Pancreas (tissue), 10 donors: ENCODE data around the gene KDM6B. TPM values are rescaled to one million over a fixed set of nuclear protein-coding genes. Genes with fewer than 3 reads are reported as not detected.
A peak's percentile ranks its signal among the peaks of the same experiment; 100 is the strongest.

Experiments
- ATAC-seq, 4 donors: fragments of 200-7000 bp; cut with Tn5 transposase; one replicate each; pipeline versions ENCODE4 v1.8.0 to v1.9.1; 2020; ENCODE audit warnings: mild to moderate bottlenecking in 4 of 4, moderate library complexity in 4 of 4
- DNase-seq, 6 donors: peaks; one replicate each; pipeline ENCODE4 v3.0.0-alpha.2; 2020
- FAIRE-seq: peaks from 2 replicates; lab custom pipeline; 2012; peaks lifted over from hg19 to GRCh38; lab: Jason Lieb, UNC
- H3K27ac ChIP-seq, 4 donors: fragments of 200-600 bp; sonication (generic); 1 replicate in 3 of 4; 2 replicates in 1 of 4; pipeline versions ENCODE4 v1.5.0 to v1.8.0; 2020
- H3K27me3 ChIP-seq, 4 donors: fragments of 200-600 bp; one replicate each; pipeline ENCODE4 v1.8.0; 2021
- H3K36me3 ChIP-seq, 3 donors: fragments of 200-600 bp; sonication (generic) in 1 of 3; one replicate each; pipeline versions ENCODE4 v1.5.0 to v1.8.0; 2020 to 2021
- H3K4me1 ChIP-seq, 3 donors: fragments of 200-600 bp; one replicate each; pipeline ENCODE4 v1.8.0; 2021
- H3K4me3 ChIP-seq, 4 donors: fragments of 200-600 bp; sonication (generic) in 2 of 4; one replicate each; pipeline versions ENCODE4 v1.5.0 to v1.8.0; 2020 to 2021
- H3K9me3 ChIP-seq, 4 donors: fragments of 200-600 bp; one replicate each; pipeline ENCODE4 v1.8.0; 2021
- CTCF ChIP-seq, 4 donors: fragments of 200-600 bp; sonication (generic) in 3 of 4; IDR thresholded peaks; one replicate each; pipeline versions ENCODE4 v1.5.0 to v1.8.0; 2021; ENCODE audit warnings: antibody characterized with exemption in 4 of 4
- WGBS, 2 donors: extraction: QIAGEN DNeasy Blood & Tissue Kit; methylation state at CpG; one replicate each; pipeline ENCODE4 v1.1.7; 2013; 5-methylcytosine and 5-hydroxymethylcytosine counted together
- intact Hi-C, 3 donors: fragments of 100-400 bp; cut with DNase I; formaldehyde crosslinking; loops; one replicate each; pipeline versions ENCODE4 v1.11.1 to v1.14.2; 2022
- polyA plus RNA-seq, 2 donors: library from polyadenylated mRNA; stranded (reverse); fragments of 200-250 nt; gene quantifications; one replicate each; pipeline ENCODE4 v1.2.3, GENCODE V29; 2013
- total RNA-seq, 6 donors: library from RNA; stranded (reverse); fragmentation: NEBNext Ultra II Directional in 4 of 6; extraction: Animal tissue kit (Norgen Biotek cat#: 25700) in 4 of 6; gene quantifications; one replicate each; pipeline versions ENCODE4 v1.2.1 to v1.2.4, GENCODE V29; 2021 to 2023
- donor health status: healthy with polysubstance abuse.
- donor health status: DM: no; HTN: no; CAD: no; lungs with moderate emphysema.
- donor health status: DM: no; HTN: no; CAD: no.
- donor health status: control.
- donor health status: control.
- donor health status: Bipolar disorder and iron deficiency.
- donor health status: DM: yes; HTN: yes; CAD: no.
- donor health status: DM: no; HTN: no; CAD: no.
- donor health status: DM: no; HTN: no; CAD: no.
- donor health status: DM: yes; HTN: yes; CAD: no.

KDM6B gene
- total and polyA plus RNA-seq, 8 donors: 8.9 to 23.7 (median 15.5) TPM

DNA sequence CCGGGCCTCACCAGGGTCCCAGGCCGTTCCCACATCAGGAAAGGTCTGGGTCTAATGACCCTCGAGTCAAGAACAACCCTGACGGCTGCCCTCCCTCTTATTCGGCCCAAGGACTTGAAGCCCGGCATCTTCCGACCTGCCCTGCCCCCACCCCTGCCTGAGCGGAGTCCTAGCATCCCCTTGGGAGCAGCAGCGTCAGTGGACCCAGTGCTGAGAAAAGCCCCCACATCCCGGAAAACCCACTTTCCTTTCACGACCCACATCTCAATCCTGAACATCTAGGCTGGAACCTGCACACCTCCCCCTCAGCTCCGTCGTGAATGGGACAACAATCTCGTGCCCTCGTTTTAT, 21.6 kb downstream of the KDM6B start:
- Histone ChIP-seq H3K36me3 (peaks cover 0 to 6% (median 0%) of the 10 kb centered on the region in 3 donors), H3K27ac (peak overlapping the region in 2 of 4 donors; percentile 21 to 78), H3K27me3 (no peaks in the 10 kb centered on the region), H3K4me1 (peaks cover 0 to 17% (median 9%) of the 10 kb centered on the region in 3 donors), H3K4me3 (peak overlapping the region in 1 of 4 donors; percentile 53), H3K9me3 (no peaks in the 10 kb centered on the region)
- no peak for TF ChIP-seq CTCF (IDR thresholded peaks at IDR 0.05)
- intact Hi-C loops: loop anchor here in 1 of 3 donors (10.0 kb wide), 1 partner anchor 111 kb away; no protein-coding TSS in a partner anchor
- peak in 2 of 6 donors; percentile 35 to 38 for DNase-seq
- no peak for FAIRE-seq
- ATAC-seq: no peak
- WGBS, 2 donors: 45 to 48% methylated on average over 15 of the region's 15 CpGs

DNA sequence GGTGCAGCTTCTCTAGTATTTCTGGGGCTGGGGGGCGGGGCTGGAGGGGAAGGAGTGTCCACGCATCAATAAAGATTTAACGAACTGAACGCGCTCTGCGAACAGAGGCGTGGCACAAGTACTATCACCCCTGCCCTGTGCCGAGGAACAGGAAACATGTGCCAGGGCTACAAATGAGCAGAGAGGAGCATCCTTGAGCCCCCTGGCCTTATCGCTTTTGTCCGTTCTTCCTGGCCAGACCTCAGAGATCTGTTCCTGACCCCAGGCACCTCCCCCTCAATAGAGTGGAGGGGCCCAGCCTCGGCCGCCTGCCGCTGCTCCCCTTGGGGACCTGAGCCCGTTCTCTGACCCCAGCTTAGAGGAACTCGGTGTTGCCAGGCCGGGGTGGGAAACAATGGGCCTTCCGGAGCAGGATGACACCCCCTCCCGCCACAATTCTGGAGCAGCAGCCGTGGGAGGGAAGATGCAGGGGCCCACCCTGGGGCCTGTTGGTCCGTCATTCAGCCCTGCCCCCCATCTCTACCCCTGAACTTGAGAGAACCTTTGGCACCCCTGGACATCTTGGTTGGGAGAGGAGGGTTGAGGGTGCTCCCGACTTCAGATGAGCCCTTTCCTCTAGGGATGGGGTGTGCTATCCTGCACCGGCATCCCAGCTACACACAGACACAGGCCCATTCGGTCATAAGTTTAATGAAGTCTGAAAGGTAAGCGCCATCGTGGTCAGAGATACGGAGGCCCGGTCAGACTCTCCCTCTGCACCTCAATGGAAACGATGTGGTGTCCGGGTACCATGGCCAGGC, 22.2 kb downstream of the KDM6B start:
- Histone ChIP-seq H3K27me3 (no peaks in the 10 kb centered on the region), H3K36me3 (peaks cover 0 to 6% (median 0%) of the 10 kb centered on the region in 3 donors), H3K9me3 (no peaks in the 10 kb centered on the region), H3K27ac (peak overlapping the region; percentile 75 to 80 (median 77)), H3K4me1 (peaks cover 0 to 17% (median 9%) of the 10 kb centered on the region in 3 donors), H3K4me3 (peak overlapping the region; percentile 41 to 82 (median 59))
- no peak for TF ChIP-seq CTCF (IDR thresholded peaks at IDR 0.05)
- WGBS, 2 donors: 24 to 31% methylated on average over 29 of the region's 29 CpGs
- ATAC-seq: no peak
- intact Hi-C loops: loop anchor here in 1 of 3 donors (10.0 kb wide), 1 partner anchor 111 kb away; no protein-coding TSS in a partner anchor
- no peak for FAIRE-seq
- peak; percentile 49 to 80 (median 58) for DNase-seq

- H3K4me1 ChIP-seq: peaks cover 0 to 17% (median 9%) of the 10 kb centered on the region in 3 donors
- peak; percentile 89 to 99 (median 96) for DNase-seq
- peak; percentile 97 for FAIRE-seq
- peaks cover 0 to 6% (median 0%) of the 10 kb centered on the region in 3 donors for H3K36me3 ChIP-seq
- H3K9me3 ChIP-seq: no peaks in the 10 kb centered on the region
- peak within 1 kb of the TSS; percentile 75 to 80 (median 77) for H3K27ac ChIP-seq
- intact Hi-C loops: loop anchor here in 1 of 3 donors (10.0 kb wide), 1 partner anchor 112 kb away; no protein-coding TSS in a partner anchor
- ATAC-seq: peak; percentile 83 to 92 (median 86)
- TF ChIP-seq CTCF (IDR thresholded peaks at IDR 0.05): peak in 1 of 4 donors; percentile 15
- peak within 1 kb of the TSS; percentile 41 to 82 (median 59) for H3K4me3 ChIP-seq
- H3K27me3 ChIP-seq: no peaks in the 10 kb centered on the region
- WGBS, 2 donors: 0 to 1% methylated on average over 64 of the region's 64 CpGs
These were observed 23.0 kb downstream of the KDM6B start, which contains the start of gene NAA38 for GRCh38 chr17:7856811-7857712. TSS of gene NAA38 (minus strand) at chr17:7857559. CDS start at chr17:7857463, 96 bp downstream.

DNA sequence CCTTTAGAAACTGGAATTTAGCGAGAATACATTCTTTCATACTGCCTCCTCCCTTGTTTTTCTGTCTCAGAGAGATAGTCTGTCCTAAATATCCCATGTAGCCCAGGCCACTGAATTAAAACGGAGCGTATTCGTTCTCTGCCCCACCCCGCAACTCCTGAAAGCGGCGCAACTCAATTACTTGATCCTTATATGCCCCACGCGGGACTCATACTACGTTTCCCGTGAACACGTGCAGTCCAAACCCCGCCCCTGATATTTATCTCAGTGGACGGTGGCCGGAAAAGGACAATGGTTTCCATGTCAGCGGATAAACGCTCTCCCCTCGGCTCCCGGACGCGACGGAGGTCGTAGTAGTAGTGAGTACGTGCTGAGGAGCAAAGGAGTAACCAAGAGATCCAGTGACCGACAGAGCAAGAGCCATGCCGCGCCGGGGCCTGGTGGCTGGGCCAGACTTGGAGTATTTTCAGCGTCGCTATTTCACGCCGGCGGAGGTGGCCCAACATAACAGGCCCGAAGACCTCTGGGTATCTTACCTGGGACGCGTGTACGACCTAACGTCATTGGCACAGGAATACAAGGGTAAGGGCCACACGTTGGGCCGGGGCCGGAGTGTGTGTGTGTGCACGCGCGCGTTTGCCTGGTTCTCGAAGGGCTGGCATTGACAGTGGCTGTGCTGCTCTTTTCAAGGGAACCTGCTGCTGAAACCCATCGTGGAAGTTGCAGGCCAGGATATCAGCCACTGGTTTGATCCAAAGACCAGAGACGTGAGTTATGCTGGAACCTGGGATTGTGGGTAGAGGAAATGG, 23.9 kb downstream of the KDM6B start, which contains the start of gene CYB5D1:
CYB5D1 (plus strand) TSS at position 291 of the 809 bp plus-strand sequence; CDS start at position 423, 132 bp downstream.
- 1% methylated on average over 48 of the region's 48 CpGs for WGBS, 2 donors
- peak within 1 kb of the TSS; percentile 75 to 80 (median 77) for H3K27ac ChIP-seq
- no peak for FAIRE-seq
- H3K4me1 ChIP-seq: peaks cover 0 to 17% (median 9%) of the 10 kb centered on the region in 3 donors
- no peaks in the 10 kb centered on the region for H3K9me3 ChIP-seq
- H3K36me3 ChIP-seq: peaks cover 0 to 4% (median 0%) of the 10 kb centered on the region in 3 donors
- H3K4me3 ChIP-seq: peak within 1 kb of the TSS; percentile 41 to 82 (median 59)
- no peak for TF ChIP-seq CTCF (IDR thresholded peaks at IDR 0.05)
- peak; percentile 84 to 92 (median 90) for DNase-seq
- H3K27me3 ChIP-seq: no peaks in the 10 kb centered on the region
- intact Hi-C loops: loop anchor here in 1 of 3 donors (10.0 kb wide), 1 partner anchor 113 kb away; no protein-coding TSS in a partner anchor
- ATAC-seq: peak; percentile 71 to 81 (median 77)
